H9 (cell line): ENCODE results near the gene PTGES2. TPM values are rescaled to one million over a fixed set of nuclear protein-coding genes. Genes with fewer than 3 reads are reported as not detected.

Experiments
- DNase-seq: peaks from one replicate; pipeline ENCODE4 v3.0.0-alpha.2; 2017
- H2AFZ ChIP-seq: one replicate; pipeline ENCODE4 v1.6.1; 2013; ENCODE audit warnings: mild to moderate bottlenecking, low read length, control low read depth, moderate library complexity
- H2AK5ac ChIP-seq: 2 replicates; pipeline ENCODE4 v1.6.1; 2013; ENCODE audit warnings: low read length, control low read depth, mixed read lengths; ENCODE audit not compliant: insufficient read length
- H2BK120ac ChIP-seq: one replicate; pipeline ENCODE4 v1.6.1; 2013; ENCODE audit warnings: low read depth, mild to moderate bottlenecking, low read length, control low read depth, inconsistent platforms; ENCODE audit not compliant: poor library complexity, severe bottlenecking
- H2BK12ac ChIP-seq: 2 replicates; pipeline ENCODE4 v1.6.1; 2013; ENCODE audit warnings: low read length, control low read depth, mixed read lengths, low read depth; ENCODE audit not compliant: insufficient read length
- H2BK15ac ChIP-seq: 2 replicates; pipeline ENCODE4 v1.6.1; 2013; ENCODE audit warnings: low read depth, low read length, control low read depth
- H2BK20ac ChIP-seq: one replicate; pipeline ENCODE4 v1.6.1; 2013; ENCODE audit warnings: low read depth, mild to moderate bottlenecking, low read length, control low read depth, inconsistent platforms; ENCODE audit not compliant: poor library complexity, severe bottlenecking
- H2BK5ac ChIP-seq: 2 replicates; pipeline ENCODE4 v1.6.1; 2013; ENCODE audit warnings: low read length, control low read depth, mixed read lengths; ENCODE audit not compliant: insufficient read length
- H3K14ac ChIP-seq: 2 replicates; pipeline ENCODE4 v1.6.1; 2013; ENCODE audit warnings: low read length, control low read depth; ENCODE audit not compliant: insufficient read depth
- H3K18ac ChIP-seq: 2 replicates; pipeline ENCODE4 v1.6.1; 2013; ENCODE audit warnings: low read depth, mild to moderate bottlenecking, mixed read lengths, low read length, control low read depth; ENCODE audit not compliant: insufficient read length
- H3K23ac ChIP-seq: 2 replicates; pipeline ENCODE4 v1.6.1; 2013; ENCODE audit warnings: low read length, control low read depth, mixed read lengths, low read depth; ENCODE audit not compliant: insufficient read length
- H3K23me2 ChIP-seq: 2 replicates; pipeline ENCODE4 v1.6.1; 2013; ENCODE audit warnings: low read depth, mild to moderate bottlenecking, mixed read lengths, low read length, control low read depth; ENCODE audit not compliant: insufficient read length, poor library complexity, severe bottlenecking
- H3K27ac ChIP-seq: 2 replicates; pipeline ENCODE4 v1.5.1; 2013; ENCODE audit warnings: low read length, control low read depth, mixed read lengths, low read depth; ENCODE audit not compliant: insufficient read length
- H3K27me3 ChIP-seq: 2 replicates; pipeline ENCODE4 v1.6.1; 2013; ENCODE audit warnings: low read length, control low read depth, inconsistent platforms; ENCODE audit not compliant: insufficient read depth
- H3K4ac ChIP-seq: 2 replicates; pipeline ENCODE4 v1.6.1; 2013; ENCODE audit warnings: low read depth, mild to moderate bottlenecking, control low read depth, inconsistent platforms, low read length, moderate library complexity
- H3K4me1 ChIP-seq: 2 replicates; pipeline ENCODE4 v1.6.1; 2013; ENCODE audit warnings: low read length, control low read depth, inconsistent platforms; ENCODE audit not compliant: insufficient read depth
- H3K4me2 ChIP-seq: 2 replicates; pipeline ENCODE4 v1.6.1; 2013; ENCODE audit warnings: low read length, control low read depth, mixed read lengths; ENCODE audit not compliant: insufficient read length, insufficient read depth
- H3K56ac ChIP-seq: 2 replicates; pipeline ENCODE4 v1.6.1; 2013; ENCODE audit warnings: low read depth, mild to moderate bottlenecking, mixed read lengths, low read length, control low read depth; ENCODE audit not compliant: insufficient read length
- H3K79me1 ChIP-seq: 2 replicates; pipeline ENCODE4 v1.6.1; 2013; ENCODE audit warnings: low read depth, mild to moderate bottlenecking, moderate library complexity, low read length, control low read depth, inconsistent platforms; ENCODE audit not compliant: insufficient read depth, poor library complexity, severe bottlenecking
- H3K79me2 ChIP-seq: 2 replicates; pipeline ENCODE4 v1.6.1; 2013; ENCODE audit warnings: low read length, control low read depth, inconsistent platforms; ENCODE audit not compliant: insufficient read depth
- H3K9ac ChIP-seq: 2 replicates; pipeline ENCODE4 v1.6.1; 2013; ENCODE audit warnings: low read length, control low read depth, mixed read lengths; ENCODE audit not compliant: insufficient read length; ENCODE audit errors: extremely low read depth
- H3K9me3 ChIP-seq: one replicate; pipeline ENCODE4 v1.6.1; 2013; ENCODE audit warnings: low read depth, low read length, inconsistent platforms; ENCODE audit not compliant: control insufficient read depth
- H3T11ph ChIP-seq: one replicate; pipeline ENCODE4 v1.6.1; 2013; ENCODE audit warnings: mild to moderate bottlenecking, low read length, control low read depth, inconsistent platforms
- H4K20me1 ChIP-seq: one replicate; pipeline ENCODE4 v1.6.1; 2013; ENCODE audit not compliant: control insufficient read depth, insufficient read length, insufficient read depth
- H4K5ac ChIP-seq: 2 replicates; pipeline ENCODE4 v1.6.1; 2013; ENCODE audit warnings: low read depth, mild to moderate bottlenecking, mixed read lengths, low read length, control low read depth; ENCODE audit not compliant: insufficient read length
- H4K8ac ChIP-seq: replicated peaks from 2 replicates; pipeline ENCODE4 v1.6.1; 2013; ENCODE audit warnings: low read length, control low read depth, mixed read lengths, low read depth; ENCODE audit not compliant: insufficient read length
- H4K91ac ChIP-seq: 2 replicates; pipeline ENCODE4 v1.6.1; 2013; ENCODE audit warnings: low read depth, mild to moderate bottlenecking, moderate library complexity, mixed read lengths, low read length, control low read depth; ENCODE audit not compliant: insufficient read length
- H3K27ac Mint-ChIP-seq, 3 experiments: 2 replicates in 2 of 3; 3 replicates in 1 of 3; pipeline ENCODE4 v1.8.0; 2020 to 2021; ENCODE audit warnings: mixed read lengths in 3 of 3, mild to moderate bottlenecking in 1 of 3, moderate library complexity in 1 of 3
- H3K27me3 Mint-ChIP-seq: 2 replicates; pipeline ENCODE4 v1.8.0; 2021; ENCODE audit warnings: low read depth, mild to moderate bottlenecking, moderate library complexity, mixed read lengths
- H3K36me3 Mint-ChIP-seq, 3 experiments: 2 replicates in 2 of 3; 3 replicates in 1 of 3; pipeline ENCODE4 v1.8.0; 2020 to 2021; ENCODE audit warnings: low read depth in 3 of 3, mixed read lengths in 3 of 3; ENCODE audit not compliant: insufficient read depth in 1 of 3
- H3K4me1 Mint-ChIP-seq, 2 experiments: 2 replicates each; pipeline ENCODE4 v1.8.0; 2020; ENCODE audit warnings: mixed read lengths in 2 of 2
- H3K4me3 Mint-ChIP-seq, 2 experiments: 2 replicates in 1 of 2; 3 replicates in 1 of 2; pipeline ENCODE4 v1.8.0; 2020 to 2021; ENCODE audit warnings: mild to moderate bottlenecking in 2 of 2, mixed read lengths in 2 of 2, moderate library complexity in 1 of 2
- H3K9me3 Mint-ChIP-seq, 2 experiments: 2 replicates in 1 of 2; 3 replicates in 1 of 2; pipeline ENCODE4 v1.8.0; 2020; ENCODE audit warnings: mild to moderate bottlenecking in 2 of 2, mixed read lengths in 2 of 2, moderate library complexity in 1 of 2
- CTCF ChIP-seq: fragments of 200-600 bp; sonication (generic); conservative IDR thresholded peaks from 3 replicates; pipeline ENCODE4 v1.8.0; 2021; ENCODE audit warnings: antibody characterized with exemption, mild to moderate bottlenecking
- WGBS: extraction: QIAGEN DNeasy Blood & Tissue Kit; methylation state at CpG from one replicate; pipeline ENCODE4 v1.1.7; 2013; ENCODE audit warnings: missing lambda C conversion rate, low lambda C conversion rate, mixed read lengths; ENCODE audit not compliant: insufficient read length; ENCODE audit errors: extremely low coverage; 5-methylcytosine and 5-hydroxymethylcytosine counted together
- total RNA-seq: library from RNA; stranded (reverse); gene quantifications from 2 replicates; pipeline ENCODE4 v1.2.1, GENCODE V29; 2021

Gene PTGES2
- total RNA-seq, 1 experiment from 2014 or later: 63.9 TPM

GRCh38 chr9:128144239-128145181 lies 17.0 kb upstream of the PTGES2 start:
- H3T11ph ChIP-seq: no peak overlapping the region
- WGBS: no CpG with 5 or more reads among the region's 22 CpGs
- Mint-ChIP-seq H3K36me3 (no peaks in the 10 kb centered on the region), H3K27ac (no peak overlapping the region), H3K9me3 (no peaks in the 10 kb centered on the region), H3K4me1 (peaks cover 6% of the 10 kb centered on the region in 2 experiments; a peak in 3 of 4 replicates), H3K4me3 (no peak overlapping the region), H3K27me3 (peaks cover 1% of the 10 kb centered on the region; the same call in 1 of the 2 replicates)
- H2BK5ac ChIP-seq: no peak overlapping the region
- H3K79me2 ChIP-seq: no peaks in the 10 kb centered on the region
- H4K5ac ChIP-seq: no peak overlapping the region
- H3K79me1 ChIP-seq: no peaks in the 10 kb centered on the region
- no peak overlapping the region for H3K27ac ChIP-seq
- H2BK12ac ChIP-seq: no peak overlapping the region
- no peak overlapping the region for H3K9ac ChIP-seq
- H3K56ac ChIP-seq: no peak overlapping the region
- H3K23ac ChIP-seq: no peak overlapping the region
- no peaks in the 10 kb centered on the region for H3K23me2 ChIP-seq
- no peak overlapping the region for H3K4ac ChIP-seq
- H4K91ac ChIP-seq: no peak overlapping the region
- no peaks in the 10 kb centered on the region for H4K20me1 ChIP-seq
- H2BK120ac ChIP-seq: no peak overlapping the region
- H2AFZ ChIP-seq: no peak overlapping the region
- TF ChIP-seq CTCF: no peak
- H3K18ac ChIP-seq: no peak overlapping the region
- H2BK20ac ChIP-seq: no peak overlapping the region
- H2BK15ac ChIP-seq: no peak overlapping the region
- no peak overlapping the region for H2AK5ac ChIP-seq
- no peaks in the 10 kb centered on the region for H3K27me3 ChIP-seq
- no peak overlapping the region for H4K8ac ChIP-seq
- no peaks in the 10 kb centered on the region for H3K9me3 ChIP-seq
- no peak overlapping the region; the same call in 1 of the 2 replicates for H3K14ac ChIP-seq
- H3K4me2 ChIP-seq: no peak overlapping the region
- H3K4me1 ChIP-seq: no peaks in the 10 kb centered on the region
- no peak for DNase-seq
